Caki2 (cell line): ENCODE measurements around the gene THOC2. TPM values are rescaled to one million over a fixed set of nuclear protein-coding genes. Genes with fewer than 3 reads are reported as not detected.

Source experiments
- total RNA-seq: library from RNA; depleted of rRNA; stranded (reverse); fragments of >200 nt; shearing (Covaris generic); gene quantifications from 2 replicates; pipeline ENCODE4 v1.2.3, GENCODE V29; 2014; ENCODE audit warnings: low replicate concordance; rRNA removed

Gene THOC2
- total RNA-seq, 1 experiment from 2014 or later = 46.4 TPM

Other genes with a start within 250 kb of the THOC2 start
- gene XIAP, start 127.0 kb upstream of the THOC2 start, total RNA-seq = 11.0 and 24.5 TPM in 2 replicates
- gene STAG2, start 228.7 kb upstream of the THOC2 start, total RNA-seq = 24.2 and 42.9 TPM in 2 replicates